Ishikawa (cell line): ENCODE results near the gene P3R3URF.

ENCODE experiments used
- CREB1 ChIP-seq: IDR thresholded peaks from 2 replicates; pipeline ENCODE4 v1.6.1; 2012; ENCODE audit warnings: low read depth
- TCF12 ChIP-seq: IDR thresholded peaks from 2 replicates; pipeline ENCODE4 v1.6.1; 2012; ENCODE audit warnings: low read depth

- TF ChIP-seq TCF12 (no peak), CREB1 (no peak)
Measured at GRCh38 chr1:46211051-46211450, 34.8 kb upstream of the P3R3URF start.
